Smooth muscle cell (in vitro differentiated cells): ENCODE results near the gene MEAK7. TPM values are rescaled to one million over a fixed set of nuclear protein-coding genes. Genes with fewer than 3 reads are reported as not detected.

Experiments used
- DNase-seq: peaks from one replicate; lab custom pipeline; 2025; ENCODE audit not compliant: unreplicated experiment; lab: John Stamatoyannopoulos, UW
- H2AFZ ChIP-seq: fragments of 200-600 bp; sonication (generic); 2 replicates; pipeline ENCODE4 v1.6.0; 2016; ENCODE audit warnings: antibody characterized with exemption, low read depth, mild to moderate bottlenecking
- H3F3A ChIP-seq: fragments of 200-600 bp; sonication (generic); 2 replicates; pipeline ENCODE4 v1.6.0; 2017; ENCODE audit warnings: antibody characterized with exemption, low read depth
- H3K27ac ChIP-seq: fragments of 200-600 bp; sonication (generic); 2 replicates; pipeline ENCODE4 v1.5.1; 2016; ENCODE audit warnings: low read depth, mild to moderate bottlenecking
- H3K27me3 ChIP-seq: fragments of 200-600 bp; sonication (generic); 2 replicates; pipeline ENCODE4 v1.6.1; 2016; ENCODE audit warnings: low read depth, mild to moderate bottlenecking
- H3K36me3 ChIP-seq: fragments of 200-600 bp; sonication (generic); 2 replicates; pipeline ENCODE4 v1.5.1; 2016; ENCODE audit warnings: low read depth
- H3K4me1 ChIP-seq: fragments of 200-600 bp; sonication (generic); 2 replicates; pipeline ENCODE4 v1.5.1; 2016; ENCODE audit warnings: low read depth
- H3K4me2 ChIP-seq: fragments of 200-600 bp; sonication (generic); 2 replicates; pipeline ENCODE4 v1.6.0; 2016; ENCODE audit warnings: mild to moderate bottlenecking
- H3K4me3 ChIP-seq: fragments of 200-600 bp; sonication (generic); 2 replicates; pipeline ENCODE4 v1.5.1; 2016; ENCODE audit warnings: mild to moderate bottlenecking
- H3K79me2 ChIP-seq: fragments of 200-600 bp; sonication (generic); 2 replicates; pipeline ENCODE4 v1.6.0; 2016; ENCODE audit warnings: low read depth, mild to moderate bottlenecking
- H3K9ac ChIP-seq: fragments of 200-600 bp; sonication (generic); 2 replicates; pipeline ENCODE4 v1.6.0; 2016; ENCODE audit warnings: low read depth
- H3K9me3 ChIP-seq: fragments of 200-600 bp; sonication (generic); replicated peaks from 2 replicates; pipeline ENCODE4 v1.5.1; 2016; ENCODE audit warnings: low read depth
- H4K20me1 ChIP-seq: fragments of 200-600 bp; sonication (generic); 2 replicates; pipeline ENCODE4 v1.6.0; 2016; ENCODE audit warnings: low read depth
- WGBS: methylation state at CpG from one replicate; pipeline ENCODE4 v1.1.7; 2016; ENCODE audit warnings: low lambda C conversion rate; 5-methylcytosine and 5-hydroxymethylcytosine counted together
- polyA plus RNA-seq: library from polyadenylated mRNA; unstranded; fragments of >200 nt; fragmentation: Nextera tagmentation; extraction: Ambion mirVana; gene quantifications from 2 replicates; pipeline ENCODE4 v1.2.1, GENCODE V29; 2016
- total RNA-seq: library from RNA; depleted of rRNA; stranded (reverse); fragments of >200 nt; gene quantifications from 2 replicates; pipeline ENCODE4 v1.2.3, GENCODE V29; 2014
- TF ChIP-seq, protein P1 (sequence below): fragments of 200-600 bp; sonication (generic); IDR thresholded peaks from 2 replicates; pipeline ENCODE4 v1.5.1; 2017; ENCODE audit warnings: borderline replicate concordance, mild to moderate bottlenecking, antibody characterized with exemption; ENCODE audit not compliant: insufficient read depth, poor library complexity, severe bottlenecking

Gene MEAK7
- total and polyA plus RNA-seq, 2 experiments from 2014 or later = 26.4 to 32.1 TPM

GRCh38 chr16:84544031-84544773 lies 39.7 kb upstream of the MEAK7 start:
- 63% methylated on average over 25 of the region's 25 CpGs for WGBS
- H3K4me1 ChIP-seq = peaks cover 20% of the 10 kb centered on the region
- H3F3A ChIP-seq = peaks cover 3% of the 10 kb centered on the region
- H3K27me3 ChIP-seq = no peaks in the 10 kb centered on the region
- H3K9ac ChIP-seq = no peak overlapping the region
- H3K9me3 ChIP-seq = no peaks in the 10 kb centered on the region
- no peak overlapping the region for H2AFZ ChIP-seq
- H3K4me3 ChIP-seq = no peak overlapping the region
- TF ChIP-seq, protein P1, sequence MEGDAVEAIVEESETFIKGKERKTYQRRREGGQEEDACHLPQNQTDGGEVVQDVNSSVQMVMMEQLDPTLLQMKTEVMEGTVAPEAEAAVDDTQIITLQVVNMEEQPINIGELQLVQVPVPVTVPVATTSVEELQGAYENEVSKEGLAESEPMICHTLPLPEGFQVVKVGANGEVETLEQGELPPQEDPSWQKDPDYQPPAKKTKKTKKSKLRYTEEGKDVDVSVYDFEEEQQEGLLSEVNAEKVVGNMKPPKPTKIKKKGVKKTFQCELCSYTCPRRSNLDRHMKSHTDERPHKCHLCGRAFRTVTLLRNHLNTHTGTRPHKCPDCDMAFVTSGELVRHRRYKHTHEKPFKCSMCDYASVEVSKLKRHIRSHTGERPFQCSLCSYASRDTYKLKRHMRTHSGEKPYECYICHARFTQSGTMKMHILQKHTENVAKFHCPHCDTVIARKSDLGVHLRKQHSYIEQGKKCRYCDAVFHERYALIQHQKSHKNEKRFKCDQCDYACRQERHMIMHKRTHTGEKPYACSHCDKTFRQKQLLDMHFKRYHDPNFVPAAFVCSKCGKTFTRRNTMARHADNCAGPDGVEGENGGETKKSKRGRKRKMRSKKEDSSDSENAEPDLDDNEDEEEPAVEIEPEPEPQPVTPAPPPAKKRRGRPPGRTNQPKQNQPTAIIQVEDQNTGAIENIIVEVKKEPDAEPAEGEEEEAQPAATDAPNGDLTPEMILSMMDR = no peak
- H3K36me3 ChIP-seq = no peaks in the 10 kb centered on the region
- no peak for DNase-seq
- no peak overlapping the region for H3K27ac ChIP-seq
- no peak overlapping the region for H3K4me2 ChIP-seq
- no peaks in the 10 kb centered on the region for H3K79me2 ChIP-seq
- H4K20me1 ChIP-seq = no peaks in the 10 kb centered on the region

DNA sequence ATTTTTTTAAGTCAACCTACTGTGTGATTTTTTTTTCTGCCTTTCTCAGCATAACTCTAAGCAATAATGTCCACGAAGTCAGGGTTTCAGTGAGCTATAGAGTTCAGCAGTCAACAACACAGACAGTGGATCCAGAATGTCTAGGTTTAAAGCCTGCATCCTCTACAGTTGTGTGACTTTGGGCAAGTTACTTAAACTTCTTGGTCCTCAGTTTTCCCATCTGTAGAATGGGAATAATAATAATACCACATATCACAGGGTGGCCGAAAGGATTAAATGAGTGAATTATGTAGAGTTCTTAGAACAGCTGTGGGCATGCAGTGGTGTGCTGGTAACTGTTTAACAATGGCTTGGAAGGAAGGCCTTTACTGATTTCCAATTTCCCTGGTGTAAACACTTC lies 38.8 kb upstream of the MEAK7 start:
- TF ChIP-seq, protein P1 = no peak
- Histone ChIP-seq H3K4me1 (peaks cover 20% of the 10 kb centered on the region), H3K27ac (no peak overlapping the region), H3K36me3 (no peaks in the 10 kb centered on the region), H3K9ac (no peak overlapping the region), H3F3A (peaks cover 3% of the 10 kb centered on the region), H2AFZ (no peak overlapping the region), H3K9me3 (no peaks in the 10 kb centered on the region), H3K4me2 (no peak overlapping the region), H4K20me1 (no peaks in the 10 kb centered on the region), H3K27me3 (no peaks in the 10 kb centered on the region), H3K79me2 (no peaks in the 10 kb centered on the region), H3K4me3 (no peak overlapping the region)
- WGBS = 99% methylated on average over 2 of the region's 2 CpGs
- no peak for DNase-seq

- no peaks in the 10 kb centered on the region for H3K79me2 ChIP-seq
- DNase-seq = no peak
- no peak overlapping the region for H3K27ac ChIP-seq
Measured at GRCh38 chr16:84541999-84542817, 37.7 kb upstream of the MEAK7 start.

More at GRCh38 chr16:84541999-84542817, 37.7 kb upstream of the MEAK7 start:
- Histone ChIP-seq H2AFZ (no peak overlapping the region), H3K4me1 (peaks cover 22% of the 10 kb centered on the region), H3K4me2 (no peak overlapping the region), H4K20me1 (no peaks in the 10 kb centered on the region), H3K36me3 (no peaks in the 10 kb centered on the region), H3F3A (peaks cover 3% of the 10 kb centered on the region), H3K9ac (no peak overlapping the region), H3K27me3 (no peaks in the 10 kb centered on the region), H3K4me3 (no peak overlapping the region), H3K9me3 (no peaks in the 10 kb centered on the region)
- WGBS = 86% methylated on average over 7 of the region's 7 CpGs
- TF ChIP-seq, protein P1 = no peak
